RWPE2 (cell line): Measurements from ENCODE around the gene OR2T27.
"Not testable (repeated sequence)": the region's sequence is repeated elsewhere in the genome, so short reads cannot be mapped to it uniquely, and the experiment has no call there.

Experiments
- ATAC-seq: fragments of 200-7000 bp; cut with Tn5 transposase; 3 replicates; pipeline ENCODE4 v1.9.1; 2021; ENCODE audit warnings: low read depth
- DNase-seq: peaks from one replicate; pipeline ENCODE4 v3.0.0-alpha.2; 2020; ENCODE audit warnings: low spot score
- H3K27ac ChIP-seq: fragments of 450-650 bp; 2 replicates; pipeline ENCODE4 v1.5.1; 2017; ENCODE audit warnings: mild to moderate bottlenecking; ENCODE audit not compliant: poor library complexity, severe bottlenecking
- H3K27me3 ChIP-seq: fragments of 250-450 bp; sonication (Bioruptor Pico); 2 replicates; pipeline ENCODE4 v1.5.1; 2021; ENCODE audit warnings: mild to moderate bottlenecking, moderate library complexity; ENCODE audit not compliant: insufficient read depth, poor library complexity, severe bottlenecking
- H3K36me3 ChIP-seq: fragments of 250-450 bp; sonication (Bioruptor Pico); 2 replicates; pipeline ENCODE4 v1.5.1; 2020; ENCODE audit warnings: low read depth, mild to moderate bottlenecking, moderate library complexity
- H3K4me1 ChIP-seq: fragments of 250-450 bp; sonication (Bioruptor Pico); 2 replicates; pipeline ENCODE4 v1.5.1; 2021; ENCODE audit warnings: mild to moderate bottlenecking, moderate library complexity; ENCODE audit not compliant: insufficient read depth, poor library complexity, severe bottlenecking
- H3K4me3 ChIP-seq: fragments of 250-450 bp; sonication (Bioruptor Pico); 2 replicates; pipeline ENCODE4 v1.5.1; 2021; ENCODE audit warnings: mild to moderate bottlenecking, moderate library complexity; ENCODE audit not compliant: severe bottlenecking
- H3K9me3 ChIP-seq: fragments of 250-450 bp; sonication (Bioruptor Pico); 2 replicates; pipeline ENCODE4 v1.5.1; 2021; ENCODE audit warnings: mild to moderate bottlenecking, moderate library complexity; ENCODE audit not compliant: severe bottlenecking
- CTCF ChIP-seq: fragments of 450-650 bp; IDR thresholded peaks from one replicate; pipeline ENCODE4 v1.5.1; 2017; ENCODE audit warnings: mild to moderate bottlenecking, moderate library complexity; ENCODE audit not compliant: poor library complexity, severe bottlenecking

OR2T27 gene

DNA sequence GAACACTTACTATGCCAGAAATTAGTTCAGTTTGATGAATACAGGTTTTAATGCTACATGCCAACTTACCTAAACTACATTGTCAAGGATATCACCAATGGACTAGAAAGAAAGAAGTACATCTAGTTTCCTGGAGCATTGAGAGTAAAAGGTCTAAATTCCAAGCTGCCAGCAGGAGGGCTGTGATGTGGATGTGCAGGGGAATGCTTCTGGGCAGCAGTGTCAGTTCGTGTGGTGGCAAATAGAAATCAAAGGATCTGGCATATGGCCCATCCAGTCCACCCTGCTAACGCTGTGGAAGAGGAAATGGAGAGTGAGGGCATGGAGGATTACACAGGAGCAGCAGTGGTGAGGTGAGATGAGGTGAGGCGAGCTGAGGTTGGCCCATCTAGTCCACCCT is 10.2 kb downstream of the OR2T27 start, which contains the start of gene OR2T35:
Gene OR2T35, minus strand, starts transcription at position 101 of the 400 bp plus-strand sequence. CDS start 6,020 bp downstream, outside the sequence.
- H3K27ac ChIP-seq, H3K27me3 ChIP-seq, H3K9me3 ChIP-seq, H3K4me3 ChIP-seq, ATAC-seq, DNase-seq, H3K4me1 ChIP-seq, H3K36me3 ChIP-seq: not testable (repeated sequence)

DNA sequence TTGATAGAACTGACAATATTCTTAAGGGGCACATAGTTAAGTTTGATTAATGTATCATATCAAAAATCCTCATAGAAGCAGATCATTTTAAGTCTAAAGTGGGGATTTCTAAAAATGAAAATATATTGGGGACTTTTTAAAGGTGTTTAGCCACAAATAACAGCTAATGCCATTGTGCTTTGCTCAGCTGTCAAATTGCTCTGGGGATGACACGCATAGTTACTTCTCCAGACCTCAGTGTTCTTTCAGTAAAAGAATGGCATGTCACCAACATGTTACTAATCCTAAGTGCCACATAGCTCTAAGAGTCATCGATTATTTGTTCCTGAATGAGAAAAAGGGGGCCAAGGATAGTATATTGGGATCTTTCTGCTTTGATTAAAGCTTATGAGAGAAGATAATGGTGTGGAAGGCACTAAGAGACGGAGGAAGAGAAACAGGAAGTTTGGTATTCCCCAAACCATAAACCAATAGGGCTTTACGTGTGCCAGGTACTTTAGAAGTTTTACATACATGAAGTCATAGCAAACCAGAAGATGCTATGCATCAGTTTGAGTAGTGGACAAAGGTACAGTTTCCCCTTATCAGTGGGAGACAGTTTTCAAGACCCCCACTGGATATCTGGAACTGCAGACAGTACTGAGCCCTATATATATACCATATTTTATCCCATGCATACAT is 12.2 kb downstream of the OR2T27 start:
- ATAC-seq, H3K27me3 ChIP-seq, H3K9me3 ChIP-seq, H3K4me3 ChIP-seq, H3K4me1 ChIP-seq, H3K27ac ChIP-seq, H3K36me3 ChIP-seq, DNase-seq: not testable (repeated sequence)

DNA sequence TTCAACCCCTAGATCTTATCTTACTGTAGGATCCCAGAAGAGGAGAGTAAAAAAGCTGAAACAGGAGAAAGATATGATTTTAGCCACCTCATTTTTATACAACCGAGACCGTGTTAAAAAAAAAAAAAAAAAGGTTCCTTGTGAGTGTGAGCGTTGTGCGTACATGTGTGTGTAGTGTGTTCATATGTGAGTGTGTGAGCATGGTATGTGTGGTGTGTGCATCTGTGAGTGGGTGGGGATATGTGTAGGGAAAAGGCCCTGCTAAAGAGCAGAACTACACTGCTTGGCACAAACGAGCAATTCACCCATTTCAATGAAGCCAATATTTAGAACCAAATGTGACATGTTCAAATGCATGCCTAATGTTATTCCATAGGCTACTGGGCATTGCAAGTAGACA is 13.7 kb downstream of the OR2T27 start:
- H3K27ac ChIP-seq, H3K27me3 ChIP-seq, H3K4me1 ChIP-seq, H3K36me3 ChIP-seq, ATAC-seq, DNase-seq, H3K9me3 ChIP-seq, H3K4me3 ChIP-seq: not testable (repeated sequence)

- not testable (repeated sequence) for H3K36me3 ChIP-seq, H3K9me3 ChIP-seq, H3K27me3 ChIP-seq, DNase-seq, H3K4me1 ChIP-seq, ATAC-seq, H3K27ac ChIP-seq, H3K4me3 ChIP-seq
These were observed 14.4 kb downstream of the OR2T27 start for GRCh38 chr1:248640906-248641305.

DNA sequence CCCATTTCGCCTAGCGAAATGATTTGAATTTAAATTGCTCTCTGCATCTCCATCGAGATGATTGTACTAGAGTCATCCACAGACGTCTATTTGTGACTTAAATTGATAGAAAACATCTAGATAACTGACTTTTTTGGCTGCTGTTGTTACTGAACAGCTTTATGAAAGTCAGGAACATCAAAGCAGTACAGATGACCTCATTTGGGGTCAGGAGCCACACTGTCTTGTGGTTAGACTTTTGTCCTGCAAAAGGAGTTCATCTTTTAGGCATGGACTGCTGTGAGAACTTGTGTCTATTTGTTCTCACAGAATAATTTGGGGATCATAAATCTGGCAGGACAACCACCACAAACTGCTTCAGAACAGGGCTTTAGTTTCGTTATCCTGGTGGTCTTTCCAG is 15.7 kb downstream of the OR2T27 start:
- not testable (repeated sequence) for DNase-seq, ATAC-seq, H3K36me3 ChIP-seq, H3K4me3 ChIP-seq, H3K27me3 ChIP-seq, H3K27ac ChIP-seq, H3K4me1 ChIP-seq, H3K9me3 ChIP-seq

DNA sequence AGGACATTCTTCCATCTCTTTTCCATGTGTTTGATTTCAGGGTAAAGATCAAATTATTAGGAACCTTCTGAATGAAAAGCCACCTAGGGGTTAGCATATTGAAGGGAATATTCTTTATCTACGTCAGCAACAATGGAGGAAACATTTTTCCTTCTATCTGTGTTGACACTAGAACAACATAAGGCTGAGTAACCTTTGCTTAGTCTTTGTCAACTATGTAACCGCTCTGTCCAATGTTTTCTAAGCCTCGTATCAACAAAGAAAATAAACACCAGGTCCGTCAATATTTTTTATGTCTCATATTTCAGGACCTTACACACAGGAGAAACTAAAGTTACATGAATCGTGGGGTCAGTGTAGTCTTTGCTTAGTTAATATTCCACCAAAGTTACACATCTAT is 18.7 kb downstream of the OR2T27 start:
- not testable (repeated sequence) for ATAC-seq, H3K4me3 ChIP-seq, H3K36me3 ChIP-seq, H3K27ac ChIP-seq, DNase-seq, H3K9me3 ChIP-seq, H3K4me1 ChIP-seq, H3K27me3 ChIP-seq

DNA sequence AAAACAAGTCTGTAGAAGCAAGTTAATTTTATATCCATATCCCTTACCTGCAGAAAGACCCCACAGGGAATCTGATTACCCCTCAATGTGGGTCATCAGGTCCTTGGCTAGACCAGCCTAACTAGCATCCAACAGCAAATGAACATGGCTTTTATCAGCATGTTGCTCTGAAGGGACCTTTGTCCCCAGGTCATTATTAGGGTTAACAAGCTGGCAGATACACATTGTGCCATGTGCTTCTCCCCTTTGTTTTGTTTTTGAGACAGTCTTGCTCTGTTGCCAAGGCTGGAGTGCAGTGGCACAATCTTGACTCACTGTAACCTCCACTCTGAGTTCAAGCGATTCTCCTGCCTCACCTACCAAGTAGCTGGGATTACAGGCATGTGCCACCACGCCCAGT is 20.3 kb downstream of the OR2T27 start, which contains the start of gene OR2T11:
Gene OR2T11, minus strand, starts transcription at position 101 of the 400 bp plus-strand sequence. CDS start 7,963 bp downstream, outside the sequence.
- ATAC-seq, DNase-seq, H3K9me3 ChIP-seq: not testable (repeated sequence)

GRCh38 chr1:248631354-248632008 is 23.8 kb downstream of the OR2T27 start:
- Histone ChIP-seq H3K27ac (no peak overlapping the region), H3K4me1 (no peaks in the 10 kb centered on the region), H3K36me3 (no peaks in the 10 kb centered on the region), H3K9me3 (no peaks in the 10 kb centered on the region), H3K27me3 (no peaks in the 10 kb centered on the region), H3K4me3 (no peak overlapping the region)
- DNase-seq (no peak), ATAC-seq (no peak)
- no peak for TF ChIP-seq CTCF

More for the DNA sequence above, 20.3 kb downstream of the OR2T27 start, which contains the start of gene OR2T11:
- not testable (repeated sequence) for H3K27ac ChIP-seq, H3K4me1 ChIP-seq, H3K4me3 ChIP-seq, H3K27me3 ChIP-seq, H3K36me3 ChIP-seq
